Fibroblast of villous mesenchyme (primary cell): Measurements from ENCODE around the gene COL27A1. TPM values are rescaled to one million over a fixed set of nuclear protein-coding genes. Genes with fewer than 3 reads are reported as not detected.

Source experiments
- DNase-seq: peaks from one replicate; pipeline ENCODE4 v3.0.0-alpha.2; 2010; ENCODE audit warnings: low read depth
- H3K4me3 ChIP-seq: 2 replicates; pipeline ENCODE4 v1.5.1; 2011; ENCODE audit warnings: low read depth, mild to moderate bottlenecking, low read length
- CTCF ChIP-seq: IDR thresholded peaks from 2 replicates; pipeline ENCODE4 v1.5.1; 2012; ENCODE audit warnings: low read depth, mild to moderate bottlenecking, low read length; ENCODE audit not compliant: insufficient read depth
- total RNA-seq: library from RNA; depleted of rRNA; stranded (reverse); fragments of >200 nt; gene quantifications from 2 replicates; pipeline ENCODE4 v1.2.3, GENCODE V29; 2012

Gene COL27A1
- total RNA-seq, 1 donor: 23.3 TPM

DNA sequence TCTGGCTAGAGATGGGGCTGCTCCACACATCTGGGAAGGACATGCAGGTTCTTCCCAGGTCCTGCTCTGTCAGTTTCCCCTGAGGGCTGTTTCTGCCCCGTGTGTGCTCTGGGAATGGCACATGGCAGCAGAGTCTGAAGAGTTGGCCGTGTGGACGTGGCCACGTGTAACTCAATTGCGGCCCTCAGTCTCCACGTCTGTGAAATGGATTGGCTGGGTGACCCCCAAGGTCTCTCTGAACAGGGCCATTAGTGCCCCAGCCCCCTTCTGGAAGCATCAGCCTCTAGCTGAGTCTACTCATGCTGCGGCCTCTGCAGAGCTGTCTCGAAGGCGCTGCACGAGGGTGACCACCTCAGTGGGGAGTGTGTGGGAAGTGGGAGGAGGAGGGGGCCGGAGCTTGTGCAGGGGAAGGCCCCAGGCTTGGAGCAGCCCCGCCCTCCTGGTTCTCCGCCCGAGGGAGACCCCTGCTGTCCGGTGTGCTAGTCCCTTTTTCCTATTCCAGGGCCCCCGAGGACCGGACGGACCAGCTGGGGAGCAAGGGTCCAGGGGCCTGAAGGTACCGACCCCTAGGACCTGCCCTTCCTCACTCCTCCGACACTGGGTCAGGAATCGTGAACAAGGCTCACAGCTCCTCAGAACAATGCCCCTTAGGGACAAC, 108.6 kb downstream of the COL27A1 start:
- no peak for DNase-seq

GRCh38 chr9:114264806-114265550, 109.6 kb downstream of the COL27A1 start:
- no peak for DNase-seq
- TF ChIP-seq CTCF: no peak
- H3K4me3 ChIP-seq: no peak overlapping the region

More for the DNA sequence above, 108.6 kb downstream of the COL27A1 start:
- no peak overlapping the region for H3K4me3 ChIP-seq
- peak; percentile 43 for TF ChIP-seq CTCF

GRCh38 chr9:114266969-114267368, 111.6 kb downstream of the COL27A1 start:
- no peak for DNase-seq
- TF ChIP-seq CTCF: no peak
- no peak overlapping the region for H3K4me3 ChIP-seq

DNA sequence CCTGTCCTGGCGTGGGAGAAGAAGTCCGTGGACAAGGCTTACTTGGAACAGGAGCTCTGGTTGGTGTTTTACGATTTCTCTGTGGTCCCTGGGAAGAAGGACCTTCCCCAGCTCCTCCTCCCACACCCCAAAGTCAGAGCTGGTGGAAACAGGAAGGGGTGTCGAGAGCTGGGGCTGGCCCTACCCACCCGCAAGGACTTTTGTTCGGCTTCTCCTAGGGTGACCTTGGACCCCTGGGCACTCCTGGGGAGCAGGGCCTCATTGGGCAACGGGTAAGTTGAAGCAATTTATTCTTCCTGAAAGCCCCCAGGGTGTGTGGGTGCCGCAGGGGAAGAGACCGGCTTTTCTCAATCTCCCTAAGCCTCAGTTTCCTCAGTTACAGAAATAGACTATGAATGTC, 113.7 kb downstream of the COL27A1 start:
- TF ChIP-seq CTCF: no peak
- no peak for DNase-seq
- H3K4me3 ChIP-seq: no peak overlapping the region

- H3K4me3 ChIP-seq: no peak overlapping the region
- DNase-seq: no peak
- TF ChIP-seq CTCF: no peak
These were observed 115.0 kb downstream of the COL27A1 start for GRCh38 chr9:114270120-114270975.

DNA sequence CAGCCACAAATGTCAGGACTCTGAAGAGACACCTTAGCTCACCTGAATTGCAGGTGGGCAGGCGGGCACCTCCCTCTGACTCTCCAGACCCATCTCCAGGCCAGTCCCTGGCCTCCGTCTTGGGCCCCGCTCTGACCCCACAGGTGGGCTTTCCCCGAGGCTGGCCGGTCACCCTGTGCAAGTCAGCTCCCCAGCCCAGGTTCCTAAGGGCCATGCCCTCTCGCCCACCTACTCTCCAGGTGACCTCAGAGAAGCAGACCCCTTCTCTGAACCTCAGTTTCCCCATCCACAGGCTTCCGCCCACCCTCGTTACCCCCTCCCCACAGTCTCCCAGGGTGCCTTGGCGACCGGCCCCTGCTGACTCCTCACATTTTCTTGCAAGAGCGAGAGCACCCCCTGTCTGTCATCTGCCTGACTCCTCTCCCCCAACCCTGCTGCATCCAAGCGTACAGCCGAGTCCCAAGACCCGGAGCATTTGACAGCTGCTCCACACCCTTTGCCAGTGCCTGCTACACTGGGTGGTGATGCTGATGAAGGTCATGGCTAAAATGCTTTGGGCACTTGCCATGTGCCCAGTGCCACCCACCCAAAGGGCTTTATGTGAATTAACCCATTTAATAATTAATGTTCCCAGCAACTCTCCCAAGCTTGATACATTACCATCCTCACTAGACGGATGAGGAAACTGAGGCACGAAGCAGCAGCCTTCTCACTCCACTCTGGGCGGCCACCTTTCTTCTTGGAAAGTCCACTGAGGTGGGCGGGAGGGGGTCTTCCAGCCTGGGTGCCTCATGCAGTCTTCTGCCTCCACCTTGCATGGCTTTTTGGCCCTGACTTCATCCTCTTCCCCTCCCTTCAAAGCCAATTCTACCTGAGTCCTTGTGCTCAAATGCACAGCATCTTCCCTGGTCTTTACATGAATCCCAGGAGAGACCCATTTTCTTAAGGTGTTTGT, 116.5 kb downstream of the COL27A1 start:
- DNase-seq: peak; percentile 73
- H3K4me3 ChIP-seq: no peak overlapping the region
- peak; percentile 61 for TF ChIP-seq CTCF
